ENCODE results near the gene CLCN2. TPM values are rescaled to one million over a fixed set of nuclear protein-coding genes. Genes with fewer than 3 reads are reported as not detected.

The CLCN2 gene
- polyA plus RNA-seq, 2 of the 4 experiments (the other 2 are of a cell fraction), result 2.2 to 5.4 TPM

- TF ChIP-seq HMGXB4 (CRISPR knock-in tag; IDR thresholded peaks at IDR 0.05; ENCODE audit: borderline replicate concordance), result no peak
- no peak for TF ChIP-seq EP300 (IDR thresholded peaks at IDR 0.05)
- TF ChIP-seq GATA3 (IDR thresholded peaks at IDR 0.05; ENCODE audit: borderline replicate concordance), result no peak
- TF ChIP-seq PHF8 (IDR thresholded peaks at IDR 0.05; ENCODE audit: borderline replicate concordance, low read depth), result no peak
- no peak for TF ChIP-seq POLR2A (IDR thresholded peaks at IDR 0.05; ENCODE audit: low read length)
- TF ChIP-seq ZSCAN20 (CRISPR knock-in tag; IDR thresholded peaks at IDR 0.05), result no peak
- no peak for TF ChIP-seq E2F6 (IDR thresholded peaks at IDR 0.05; ENCODE audit: borderline replicate concordance, low read depth)
Observed at GRCh38 chr3:184296616-184297015, 64.8 kb downstream of the CLCN2 start (continued).

Small RNA genes within 50 kb of the gene (small RNA-seq; reads per million reads assigned to genes)
- 58.0 to 1,606 (median 355) reads per million in 6 experiments for gene SNORD66

Other genes starting within 250 kb of the CLCN2 start
- 32.7 and 33.9 TPM in 2 replicates for gene EIF2B5, start 226.2 kb downstream of the CLCN2 start, polyA plus RNA-seq (2011; rRNA removed)
- gene EIF2B5, start 226.2 kb downstream of the CLCN2 start, polyA plus RNA-seq (2017; fragmentation: RNase III; extraction: RNeasy Plus Mini Kit Qiagen cat#74134 plus additional on column Dnase treatment), result 29.8 to 32.5 TPM (median 32.1 TPM) in 3 replicates
- 14.1 and 17.7 TPM in 2 replicates for gene DVL3, start 206.2 kb downstream of the CLCN2 start, polyA plus RNA-seq (2011; rRNA removed)
- gene DVL3, start 206.2 kb downstream of the CLCN2 start, polyA plus RNA-seq (2017; fragmentation: RNase III; extraction: RNeasy Plus Mini Kit Qiagen cat#74134 plus additional on column Dnase treatment), result 23.6 to 24.4 TPM (median 23.9 TPM) in 3 replicates
- 274 and 316 TPM in 2 replicates for gene AP2M1, start 186.8 kb downstream of the CLCN2 start, polyA plus RNA-seq (2011; rRNA removed)
- 285 to 298 TPM (median 288 TPM) in 3 replicates for gene AP2M1, start 186.8 kb downstream of the CLCN2 start, polyA plus RNA-seq (2017; fragmentation: RNase III; extraction: RNeasy Plus Mini Kit Qiagen cat#74134 plus additional on column Dnase treatment)
- 34.6 and 35.3 TPM in 2 replicates for gene ABCF3, start 175.4 kb downstream of the CLCN2 start, polyA plus RNA-seq (2011; rRNA removed)
- gene ABCF3, start 175.4 kb downstream of the CLCN2 start, polyA plus RNA-seq (2017; fragmentation: RNase III; extraction: RNeasy Plus Mini Kit Qiagen cat#74134 plus additional on column Dnase treatment), result 46.6 to 50.2 TPM (median 47.7 TPM) in 3 replicates
- gene VWA5B2, start 132.0 kb downstream of the CLCN2 start, polyA plus RNA-seq (2011; rRNA removed), result 0.11 and 0.37 TPM in 2 replicates
- gene VWA5B2, start 132.0 kb downstream of the CLCN2 start, polyA plus RNA-seq (2017; fragmentation: RNase III; extraction: RNeasy Plus Mini Kit Qiagen cat#74134 plus additional on column Dnase treatment), result 0.37 to 0.48 TPM (median 0.47 TPM) in 3 replicates
- 49.1 and 74.4 TPM in 2 replicates for gene ALG3, start 112.6 kb downstream of the CLCN2 start, polyA plus RNA-seq (2011; rRNA removed)
- 55.9 to 59.6 TPM (median 57.6 TPM) in 3 replicates for gene ALG3, start 112.6 kb downstream of the CLCN2 start, polyA plus RNA-seq (2017; fragmentation: RNase III; extraction: RNeasy Plus Mini Kit Qiagen cat#74134 plus additional on column Dnase treatment)
- gene EEF1AKMT4, start 111.9 kb downstream of the CLCN2 start, polyA plus RNA-seq (2011; rRNA removed), result 12.7 and 17.0 TPM in 2 replicates
- 9.0 to 9.8 TPM (median 9.7 TPM) in 3 replicates for gene EEF1AKMT4, start 111.9 kb downstream of the CLCN2 start, polyA plus RNA-seq (2017; fragmentation: RNase III; extraction: RNeasy Plus Mini Kit Qiagen cat#74134 plus additional on column Dnase treatment)
- gene CAMK2N2, start 100.1 kb downstream of the CLCN2 start, polyA plus RNA-seq (2011; rRNA removed), result 0.05 and 0.20 TPM in 2 replicates
- 0.71 to 0.88 TPM (median 0.84 TPM) in 3 replicates for gene CAMK2N2, start 100.1 kb downstream of the CLCN2 start, polyA plus RNA-seq (2017; fragmentation: RNase III; extraction: RNeasy Plus Mini Kit Qiagen cat#74134 plus additional on column Dnase treatment)
- not detected in 2 replicates for gene ECE2, start 85.6 kb downstream of the CLCN2 start, polyA plus RNA-seq (2011; rRNA removed)
- not detected in 3 replicates for gene ECE2, start 85.6 kb downstream of the CLCN2 start, polyA plus RNA-seq (2017; fragmentation: RNase III; extraction: RNeasy Plus Mini Kit Qiagen cat#74134 plus additional on column Dnase treatment)
- gene PSMD2, start 62.4 kb downstream of the CLCN2 start, polyA plus RNA-seq (2011; rRNA removed), result 267 and 304 TPM in 2 replicates
- gene PSMD2, start 62.4 kb downstream of the CLCN2 start, polyA plus RNA-seq (2017; fragmentation: RNase III; extraction: RNeasy Plus Mini Kit Qiagen cat#74134 plus additional on column Dnase treatment), result 503 to 541 TPM (median 522 TPM) in 3 replicates
- gene EIF4G1, start 47.0 kb downstream of the CLCN2 start, polyA plus RNA-seq (2011; rRNA removed), result 152 and 185 TPM in 2 replicates
- 248 to 261 TPM (median 254 TPM) in 3 replicates for gene EIF4G1, start 47.0 kb downstream of the CLCN2 start, polyA plus RNA-seq (2017; fragmentation: RNase III; extraction: RNeasy Plus Mini Kit Qiagen cat#74134 plus additional on column Dnase treatment)
- gene FAM131A, start 24.0 kb downstream of the CLCN2 start, polyA plus RNA-seq (2011; rRNA removed), result 5.2 and 5.7 TPM in 2 replicates
- gene FAM131A, start 24.0 kb downstream of the CLCN2 start, polyA plus RNA-seq (2017; fragmentation: RNase III; extraction: RNeasy Plus Mini Kit Qiagen cat#74134 plus additional on column Dnase treatment), result 5.4 to 6.1 TPM (median 6.0 TPM) in 3 replicates
- 112 and 127 TPM in 2 replicates for gene POLR2H, start 105 bp upstream of the CLCN2 start, polyA plus RNA-seq (2011; rRNA removed)
- 98.9 to 104 TPM (median 103 TPM) in 3 replicates for gene POLR2H, start 105 bp upstream of the CLCN2 start, polyA plus RNA-seq (2017; fragmentation: RNase III; extraction: RNeasy Plus Mini Kit Qiagen cat#74134 plus additional on column Dnase treatment)
- gene THPO, start 16.6 kb upstream of the CLCN2 start, polyA plus RNA-seq (2011; rRNA removed), result 0.06 and 0.09 TPM in 2 replicates
- not detected in 3 replicates for gene THPO, start 16.6 kb upstream of the CLCN2 start, polyA plus RNA-seq (2017; fragmentation: RNase III; extraction: RNeasy Plus Mini Kit Qiagen cat#74134 plus additional on column Dnase treatment)
- 0.12 and 0.19 TPM in 2 replicates for gene CHRD, start 18.4 kb upstream of the CLCN2 start, polyA plus RNA-seq (2011; rRNA removed)
- 0.13 to 0.32 TPM (median 0.14 TPM) in 3 replicates for gene CHRD, start 18.4 kb upstream of the CLCN2 start, polyA plus RNA-seq (2017; fragmentation: RNase III; extraction: RNeasy Plus Mini Kit Qiagen cat#74134 plus additional on column Dnase treatment)
- gene EPHB3, start 200.2 kb upstream of the CLCN2 start, polyA plus RNA-seq (2011; rRNA removed), result 0.36 and 0.52 TPM in 2 replicates
- 0.18 to 0.50 TPM (median 0.29 TPM) in 3 replicates for gene EPHB3, start 200.2 kb upstream of the CLCN2 start, polyA plus RNA-seq (2017; fragmentation: RNase III; extraction: RNeasy Plus Mini Kit Qiagen cat#74134 plus additional on column Dnase treatment)

Measured in A549 (cell line).